22Rv1 (cell line): Measurements from ENCODE around the gene SVIP.

ENCODE experiments used
- H3K27ac ChIP-seq: fragments of 450-650 bp; 2 replicates; pipeline ENCODE4 v1.5.1; 2017
- ZFX ChIP-seq: fragments of 450-650 bp; IDR thresholded peaks from 2 replicates; pipeline ENCODE4 v1.6.1; 2017; ENCODE audit warnings: antibody characterized with exemption, borderline replicate concordance
- TF ChIP-seq, protein P1 (sequence below): fragments of 450-650 bp; IDR thresholded peaks from 2 replicates; pipeline ENCODE4 v1.5.1; 2017; ENCODE audit warnings: mild to moderate bottlenecking

The SVIP gene

GRCh38 chr11:22851477-22851876 is 21.9 kb upstream of the SVIP start:
- no peak for TF ChIP-seq ZFX
- TF ChIP-seq, protein P1, sequence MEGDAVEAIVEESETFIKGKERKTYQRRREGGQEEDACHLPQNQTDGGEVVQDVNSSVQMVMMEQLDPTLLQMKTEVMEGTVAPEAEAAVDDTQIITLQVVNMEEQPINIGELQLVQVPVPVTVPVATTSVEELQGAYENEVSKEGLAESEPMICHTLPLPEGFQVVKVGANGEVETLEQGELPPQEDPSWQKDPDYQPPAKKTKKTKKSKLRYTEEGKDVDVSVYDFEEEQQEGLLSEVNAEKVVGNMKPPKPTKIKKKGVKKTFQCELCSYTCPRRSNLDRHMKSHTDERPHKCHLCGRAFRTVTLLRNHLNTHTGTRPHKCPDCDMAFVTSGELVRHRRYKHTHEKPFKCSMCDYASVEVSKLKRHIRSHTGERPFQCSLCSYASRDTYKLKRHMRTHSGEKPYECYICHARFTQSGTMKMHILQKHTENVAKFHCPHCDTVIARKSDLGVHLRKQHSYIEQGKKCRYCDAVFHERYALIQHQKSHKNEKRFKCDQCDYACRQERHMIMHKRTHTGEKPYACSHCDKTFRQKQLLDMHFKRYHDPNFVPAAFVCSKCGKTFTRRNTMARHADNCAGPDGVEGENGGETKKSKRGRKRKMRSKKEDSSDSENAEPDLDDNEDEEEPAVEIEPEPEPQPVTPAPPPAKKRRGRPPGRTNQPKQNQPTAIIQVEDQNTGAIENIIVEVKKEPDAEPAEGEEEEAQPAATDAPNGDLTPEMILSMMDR = no peak
- no peak overlapping the region for H3K27ac ChIP-seq

DNA sequence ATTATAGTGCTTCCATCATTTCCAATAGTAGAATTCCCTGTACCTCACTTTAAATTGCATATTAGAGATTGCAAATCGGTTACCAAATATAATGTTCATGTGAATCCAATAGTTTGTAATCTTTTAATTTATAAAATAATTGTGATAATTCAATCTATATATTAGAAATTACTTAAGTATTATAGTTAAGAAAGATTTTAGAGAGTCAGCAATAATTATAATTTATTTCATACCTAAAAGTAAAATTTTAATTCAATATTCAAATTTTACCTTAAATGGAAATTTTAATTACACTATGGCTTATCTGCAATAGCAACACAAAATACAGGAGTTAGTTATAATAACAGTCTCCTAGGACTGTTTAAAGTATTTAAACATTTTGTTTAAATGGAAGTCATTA is 17.1 kb upstream of the SVIP start:
- TF ChIP-seq ZFX = no peak
- TF ChIP-seq, protein P1 = no peak
- no peak overlapping the region for H3K27ac ChIP-seq

DNA sequence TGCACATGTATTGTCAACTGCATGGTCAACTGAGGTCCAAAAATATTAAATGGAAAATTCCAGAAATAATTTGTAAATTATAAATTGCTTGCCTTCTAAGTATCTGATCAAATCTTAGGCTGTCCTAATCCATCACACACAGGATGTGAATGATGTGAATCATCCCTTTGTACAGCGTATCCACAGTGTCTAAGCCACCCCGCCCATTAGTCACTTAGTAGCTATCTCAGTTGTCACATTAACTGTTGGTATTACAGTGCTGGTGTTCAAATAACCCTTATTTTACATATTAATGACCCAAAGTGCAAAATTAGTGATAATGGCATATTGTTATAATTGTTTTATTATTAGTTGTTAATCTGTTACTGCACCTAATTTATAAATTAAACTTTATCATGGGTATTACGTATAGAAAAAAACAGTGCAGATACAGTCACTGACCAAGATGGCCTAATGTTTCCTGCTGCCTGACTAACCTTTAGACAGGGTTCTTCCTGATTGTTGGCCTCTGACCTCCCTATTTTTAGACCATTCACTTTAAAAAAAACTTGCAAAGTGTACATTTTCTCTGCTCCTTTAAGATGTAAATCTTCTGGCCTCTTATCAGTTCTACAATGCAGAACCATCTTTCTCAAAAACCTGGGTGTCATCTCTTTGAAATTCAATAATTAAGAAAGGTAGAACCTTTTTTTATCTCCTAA is 2.9 kb upstream of the SVIP start:
- TF ChIP-seq ZFX = no peak
- TF ChIP-seq, protein P1 = no peak
- H3K27ac ChIP-seq = no peak overlapping the region

- peak overlapping the region; percentile 90 for H3K27ac ChIP-seq
- no peak for TF ChIP-seq ZFX
- TF ChIP-seq, protein P1 = peak; percentile 48
Observed at GRCh38 chr11:22830082-22830414, 447 bp upstream of the SVIP start.

DNA sequence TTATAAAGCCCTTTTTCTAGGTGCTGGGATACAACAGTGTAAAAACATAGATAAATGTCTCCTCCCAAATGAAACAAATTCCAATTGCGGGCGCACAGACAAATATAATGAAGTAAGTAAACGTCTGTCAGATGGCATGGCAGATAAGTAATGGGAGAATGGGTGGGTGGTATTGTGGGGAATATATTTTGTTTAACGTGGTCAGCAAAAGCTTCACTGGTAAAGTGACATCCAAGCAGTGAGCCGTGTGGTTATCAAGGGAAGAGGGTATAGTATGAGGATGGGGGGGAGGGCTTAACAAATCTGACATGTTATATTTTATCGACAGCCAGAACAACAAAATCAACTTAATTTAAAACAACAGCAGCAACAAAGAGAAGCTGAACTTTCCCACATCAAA is 1.2 kb downstream of the SVIP start:
- H3K27ac ChIP-seq = peak overlapping the region; percentile 90
- TF ChIP-seq, protein P1 = no peak
- TF ChIP-seq ZFX = no peak

DNA sequence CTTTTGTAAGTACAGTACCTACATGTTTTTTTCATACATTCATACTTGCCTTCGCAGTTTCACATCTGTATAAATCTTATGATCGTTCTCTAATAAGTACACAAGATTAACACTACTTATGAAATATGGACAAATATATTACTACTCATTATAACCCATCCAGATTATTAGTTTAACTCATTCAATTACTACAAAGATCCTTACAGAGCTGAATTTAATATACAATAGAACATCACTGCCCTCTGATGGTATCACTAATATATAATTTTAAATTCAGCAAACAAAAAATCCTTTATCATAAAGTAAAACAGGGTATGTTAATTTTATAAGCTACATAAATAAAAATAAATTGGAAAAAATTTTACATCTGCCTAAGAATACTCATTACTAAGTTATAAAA is 7.4 kb downstream of the SVIP start:
- TF ChIP-seq, protein P1 = no peak
- TF ChIP-seq ZFX = no peak
- no peak overlapping the region for H3K27ac ChIP-seq

DNA sequence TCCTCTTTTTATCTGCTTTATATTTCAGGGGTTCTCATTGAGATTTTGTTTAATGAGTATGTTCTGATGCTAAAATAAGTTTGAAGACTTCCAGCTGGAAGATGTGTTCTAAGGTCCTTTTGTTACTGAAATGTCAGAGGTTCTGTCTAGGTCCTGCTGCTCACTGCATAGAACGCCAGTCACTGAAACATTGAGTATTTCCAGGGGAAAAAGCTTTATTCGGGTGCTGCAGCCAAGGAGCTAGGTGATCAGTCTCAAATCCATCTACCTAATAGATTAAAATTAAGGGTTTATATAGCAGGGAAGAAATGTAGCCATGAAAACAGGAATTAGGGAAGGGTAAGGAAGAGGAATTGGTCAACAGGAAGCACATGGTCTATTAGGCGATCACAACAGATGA is 19.7 kb downstream of the SVIP start:
- TF ChIP-seq, protein P1 = no peak
- TF ChIP-seq ZFX = no peak
- no peak overlapping the region for H3K27ac ChIP-seq
